GM21723 (cell line): Measurements from ENCODE around the gene HEXD.
"Not testable (repeated sequence)": the region's sequence is repeated elsewhere in the genome, so short reads cannot be mapped to it uniquely, and the experiment has no call there.

Experiments
- ATAC-seq: cut with Tn5 transposase; IDR thresholded peaks from one replicate; pipeline ENCODE4 v1.9.1; 2021; ENCODE audit warnings: mild to moderate bottlenecking, moderate library complexity; ENCODE audit not compliant: unreplicated experiment

HEXD gene

DNA sequence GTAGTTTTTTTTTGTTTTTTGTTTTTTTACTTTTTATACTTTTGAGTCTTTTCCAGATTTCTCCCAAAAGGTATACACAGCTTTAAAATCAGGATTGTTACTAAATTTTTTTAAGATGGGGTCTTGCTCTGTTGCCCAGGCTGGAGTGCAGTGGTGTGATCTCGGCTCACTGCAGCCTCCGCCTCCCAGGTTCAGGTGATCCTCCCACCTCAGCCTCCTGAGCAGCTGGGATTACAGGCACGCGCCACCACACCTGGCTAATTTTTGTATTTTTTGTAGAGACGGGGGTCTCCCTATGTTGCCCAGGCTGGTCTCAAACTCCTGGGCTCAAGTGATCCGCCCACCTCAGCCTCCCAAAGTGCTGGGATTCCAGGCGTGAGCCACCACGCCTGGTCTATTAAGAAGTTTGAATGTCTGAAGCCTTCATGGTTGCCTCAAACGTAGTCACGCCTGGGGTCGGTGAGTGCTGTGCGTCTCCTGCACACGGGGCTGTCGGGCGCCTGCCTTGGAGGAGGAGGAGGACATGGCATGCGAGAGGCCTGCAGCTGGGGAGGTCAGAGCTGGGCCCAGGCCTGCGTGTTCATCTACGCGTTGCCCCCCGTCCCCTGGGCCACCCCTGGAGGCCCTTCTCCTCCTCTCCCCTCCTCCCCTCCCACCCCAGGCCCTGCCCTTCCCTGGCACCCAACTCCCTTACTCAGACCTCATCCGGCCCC is 35.8 kb upstream of the HEXD start:
- not testable (repeated sequence) for ATAC-seq

DNA sequence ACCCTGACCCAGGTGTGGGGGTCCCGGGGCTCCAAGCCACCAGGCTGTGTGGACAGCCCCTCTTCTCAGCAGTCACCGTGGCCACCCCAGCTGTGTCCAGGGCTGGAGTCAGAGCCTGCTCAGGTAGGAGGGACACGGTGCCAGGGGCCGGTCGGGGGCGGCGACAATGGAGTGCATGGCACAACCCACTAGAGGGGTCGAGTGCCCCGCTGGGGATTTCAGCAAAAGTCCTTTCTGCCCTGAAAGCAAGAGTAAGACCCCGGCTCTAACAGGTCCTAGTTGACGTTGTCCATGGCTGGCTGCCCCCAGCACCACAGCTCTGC is 35.3 kb upstream of the HEXD start:
- ATAC-seq, result no peak

DNA sequence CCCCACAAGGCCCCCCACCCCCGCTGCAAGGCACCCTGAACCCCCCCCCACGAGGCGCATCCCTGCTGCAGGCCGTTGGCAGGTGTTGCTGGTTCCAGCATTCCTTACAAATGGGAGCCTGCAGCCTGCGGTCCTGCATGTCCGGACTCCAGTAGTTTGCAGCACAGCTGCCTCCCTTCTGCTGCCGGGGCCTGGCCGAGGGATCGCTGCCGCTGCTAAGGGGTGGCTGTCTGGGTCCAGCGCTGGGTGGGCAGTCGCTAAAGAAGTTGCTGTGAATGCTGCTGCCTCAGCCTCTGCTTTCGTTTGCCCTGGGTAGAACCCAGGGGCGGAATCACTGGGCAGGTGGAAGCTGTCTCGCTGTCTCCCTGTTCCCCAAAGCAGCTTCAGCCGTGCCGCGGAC is 34.7 kb upstream of the HEXD start:
- ATAC-seq, result no peak

DNA sequence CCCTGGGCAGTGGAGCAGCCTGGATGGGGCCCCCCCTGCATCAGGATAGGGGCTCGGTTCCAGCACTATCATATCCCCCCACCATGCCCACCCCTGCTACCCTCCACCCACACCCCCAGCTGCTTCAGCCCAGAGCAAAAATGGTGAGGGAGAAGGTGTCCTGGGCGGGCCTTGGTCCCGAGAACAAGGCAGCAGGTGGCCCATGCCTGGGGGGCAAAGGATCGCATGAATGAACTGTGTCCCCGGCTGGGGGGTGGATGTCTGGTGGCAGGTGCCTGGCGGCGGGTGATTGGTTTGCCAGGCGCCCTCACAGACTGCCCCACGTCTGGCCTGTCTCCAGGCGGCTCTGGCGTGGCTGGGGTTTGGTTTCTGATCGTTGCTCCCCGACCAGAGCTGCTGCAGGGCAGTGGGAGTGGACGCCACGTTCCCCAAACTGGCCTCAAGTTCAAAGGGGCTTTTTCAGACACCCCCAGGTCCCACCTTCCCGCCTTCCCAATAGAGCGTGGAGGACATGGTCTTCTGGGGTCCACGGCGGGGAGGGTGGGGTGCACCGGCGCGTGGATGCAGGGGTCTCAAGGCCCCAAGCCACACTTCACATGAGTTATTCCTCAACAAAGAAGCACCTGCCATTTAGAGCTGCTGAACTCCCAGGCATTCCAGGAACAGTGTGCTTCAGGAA is 34.0 kb upstream of the HEXD start:
- no peak for ATAC-seq

DNA sequence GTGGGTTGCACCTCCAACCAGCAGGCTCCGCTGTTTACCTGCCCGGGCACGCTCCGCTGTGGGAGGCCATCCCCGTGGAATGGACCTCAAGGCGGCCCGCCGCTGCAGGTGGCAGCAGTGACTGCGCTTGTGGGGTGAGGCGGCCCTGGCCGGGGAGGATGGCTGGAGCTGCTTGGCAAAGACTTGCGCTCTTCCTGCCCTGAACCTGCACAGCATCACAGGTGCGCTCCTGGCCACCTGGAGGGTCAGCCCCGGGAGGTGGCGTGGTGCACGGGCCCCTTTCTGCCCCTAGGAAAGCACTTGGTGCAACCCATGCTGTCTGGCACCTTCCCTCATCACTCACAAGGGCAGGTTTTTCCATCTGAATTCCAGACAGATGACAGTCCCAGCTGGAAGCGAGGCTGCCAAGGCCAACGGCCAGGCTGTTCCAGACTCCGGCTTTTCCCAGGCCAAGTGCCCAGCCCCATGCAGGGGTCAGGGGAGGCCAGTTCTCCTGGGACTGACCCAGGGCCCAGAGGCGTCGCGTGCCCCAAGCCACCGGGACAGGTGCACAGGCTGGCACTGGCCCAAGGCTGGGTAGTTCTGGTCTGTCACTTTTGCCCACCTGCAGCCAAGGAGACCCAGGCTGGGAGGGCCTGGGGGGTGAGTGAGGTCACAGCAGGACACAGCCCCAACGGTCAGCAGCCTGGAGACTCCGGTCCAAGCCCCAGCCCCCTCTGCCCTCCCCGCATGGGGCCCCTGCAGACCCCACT is 33.2 kb upstream of the HEXD start:
- no peak for ATAC-seq

DNA sequence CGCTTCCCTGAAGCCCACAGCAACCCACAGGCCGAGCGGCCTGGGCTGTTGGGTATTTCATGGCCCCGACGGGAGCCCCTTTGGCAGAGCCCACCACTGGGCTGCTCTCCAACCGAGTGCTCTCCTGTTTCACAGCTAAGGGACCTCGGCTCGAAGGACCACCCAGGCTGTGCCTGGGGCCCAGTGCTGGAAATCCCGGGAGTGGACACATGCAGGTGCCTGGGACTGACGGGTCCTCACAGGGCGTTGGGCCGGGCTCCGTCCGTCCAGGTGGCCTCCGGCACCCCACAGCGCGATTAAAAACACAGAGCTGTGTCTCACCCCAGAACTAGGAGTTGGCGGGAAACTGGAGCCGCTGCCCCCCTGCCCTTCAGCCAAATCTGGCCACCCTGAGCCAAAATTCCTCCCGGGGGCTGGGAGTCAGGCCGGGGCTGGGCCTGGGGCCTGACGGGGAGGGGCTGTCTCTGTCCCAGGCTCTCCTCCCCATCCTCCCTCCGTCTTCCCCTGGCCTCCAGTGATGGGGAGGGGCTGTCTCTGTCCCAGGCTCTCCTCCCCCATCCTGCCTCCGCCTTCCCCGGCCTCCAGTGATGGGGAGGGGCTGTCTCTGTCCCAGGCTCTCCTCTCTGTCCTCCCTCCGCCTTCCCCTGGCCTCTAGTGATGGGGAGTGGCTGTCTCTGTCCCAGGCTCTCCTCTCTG is 32.4 kb upstream of the HEXD start:
- no peak for ATAC-seq

DNA sequence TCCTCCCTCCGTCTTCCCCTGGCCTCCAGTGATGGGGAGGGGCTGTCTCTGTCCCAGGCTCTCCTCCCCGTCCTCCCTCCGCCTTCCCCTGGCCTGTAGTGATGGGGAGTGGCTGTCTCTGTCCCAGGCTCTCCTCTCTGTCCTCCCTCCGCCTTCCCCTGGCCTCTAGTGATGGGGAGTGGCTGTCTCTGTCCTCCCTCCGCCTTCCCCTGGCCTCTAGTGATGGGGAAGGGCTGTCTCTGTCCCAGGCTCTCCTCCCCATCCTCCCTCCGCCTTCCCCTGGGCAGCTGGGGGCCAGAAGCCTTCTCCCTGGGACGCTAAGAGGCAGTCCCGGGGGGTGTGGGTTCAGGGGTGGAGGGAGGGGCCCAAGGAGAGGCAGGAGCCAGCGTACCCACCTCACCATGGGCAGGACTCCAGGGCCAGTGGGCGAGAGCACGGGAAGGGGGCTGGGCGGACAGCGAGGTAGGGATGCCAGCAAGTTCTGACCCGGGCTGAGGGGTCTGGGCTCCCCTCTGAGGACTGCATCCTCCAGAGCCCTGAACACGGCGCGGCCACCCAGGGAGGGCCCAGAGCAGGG is 31.8 kb upstream of the HEXD start:
- ATAC-seq, result no peak

DNA sequence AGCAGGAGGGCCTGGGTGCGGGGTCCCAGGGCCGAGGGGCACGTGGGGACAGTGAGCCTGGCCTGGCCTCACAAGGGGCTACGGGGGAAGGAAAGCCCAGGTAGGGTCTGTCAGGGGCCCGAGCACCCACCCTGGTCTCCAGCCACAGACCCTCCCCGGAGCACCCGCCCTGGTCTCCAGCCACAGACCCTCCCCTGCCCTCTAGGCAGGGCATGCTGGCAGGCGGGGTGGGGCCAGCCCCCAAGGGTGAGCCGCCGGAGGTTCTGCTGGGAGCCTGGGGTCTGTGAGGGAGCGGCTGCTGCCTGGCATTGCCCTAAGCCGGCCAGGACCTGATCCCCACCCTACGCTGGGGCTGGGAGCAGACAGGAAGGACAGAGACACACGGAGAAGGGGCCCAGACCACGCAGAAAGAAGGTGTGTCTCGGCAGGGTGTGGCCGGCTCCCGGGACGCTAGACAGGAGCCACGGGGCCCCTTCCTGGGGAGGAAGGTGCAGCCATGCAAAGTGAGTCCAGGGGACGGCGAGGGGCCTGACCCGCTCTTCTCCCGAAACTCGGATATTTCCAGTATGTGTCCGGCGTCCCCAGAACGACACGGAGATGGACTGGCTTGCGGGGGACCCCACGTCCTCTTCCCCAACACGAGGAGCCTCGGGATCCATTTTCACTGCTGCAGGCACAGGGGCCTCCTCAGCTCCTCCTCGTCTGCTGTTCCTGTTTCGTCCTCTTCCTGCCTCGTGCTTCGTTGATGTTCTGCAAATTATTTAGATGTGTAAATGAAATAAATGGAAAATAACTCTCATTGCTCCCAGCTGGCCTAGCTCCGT is 31.1 kb upstream of the HEXD start:
- no peak for ATAC-seq

DNA sequence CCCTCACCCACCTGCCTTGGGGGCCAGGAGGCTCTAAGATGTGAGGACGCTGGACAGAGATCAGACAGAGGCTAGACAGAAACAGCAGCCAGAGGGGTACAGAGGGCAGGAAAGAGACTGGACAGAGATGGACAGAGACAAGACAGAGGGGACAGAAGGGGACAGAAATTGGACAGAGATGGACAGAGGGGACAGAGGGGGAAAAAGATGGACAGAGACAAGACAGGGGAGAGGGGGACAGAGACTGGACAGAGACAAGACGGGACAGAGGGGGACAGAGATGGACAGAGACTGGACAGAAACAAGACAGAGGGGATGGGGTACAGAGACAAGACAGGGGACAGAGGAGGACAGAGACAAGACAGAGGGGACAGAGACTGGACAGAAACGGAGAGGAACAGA is 30.4 kb upstream of the HEXD start:
- ATAC-seq, result no peak

DNA sequence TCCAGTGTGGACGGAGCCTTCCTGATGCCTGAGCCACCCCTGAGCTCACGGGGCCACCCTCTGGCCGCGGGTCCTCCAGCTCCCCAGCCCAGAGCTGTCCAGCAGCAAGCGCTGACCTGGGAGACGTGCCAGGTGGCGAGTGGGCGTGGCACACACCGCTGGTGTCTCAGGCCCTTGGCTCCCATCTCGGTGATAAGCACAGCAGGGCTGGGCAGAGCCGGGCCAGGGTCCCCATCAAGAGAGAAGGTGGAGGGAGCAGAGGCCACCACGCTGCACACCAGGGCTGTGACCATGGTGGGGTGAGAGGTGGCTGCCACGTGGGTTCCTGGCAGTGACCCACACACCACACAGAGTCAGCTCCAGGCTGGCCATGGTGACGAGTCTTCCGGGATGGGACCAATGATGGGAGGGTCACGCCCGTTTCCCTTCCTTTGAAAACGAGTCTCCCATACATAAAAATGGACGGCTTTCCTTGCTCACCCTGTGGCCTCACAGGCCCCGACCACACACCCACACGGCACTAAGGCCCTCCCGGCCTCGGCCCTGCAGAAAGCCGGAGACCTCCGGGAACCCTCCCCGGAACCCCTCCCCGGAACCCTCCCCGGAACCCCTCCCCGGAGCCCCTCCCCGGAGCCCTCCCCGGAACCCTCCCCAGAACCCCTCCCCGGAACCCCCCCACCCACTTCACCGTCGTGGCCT is 29.8 kb upstream of the HEXD start:
- no peak for ATAC-seq

DNA sequence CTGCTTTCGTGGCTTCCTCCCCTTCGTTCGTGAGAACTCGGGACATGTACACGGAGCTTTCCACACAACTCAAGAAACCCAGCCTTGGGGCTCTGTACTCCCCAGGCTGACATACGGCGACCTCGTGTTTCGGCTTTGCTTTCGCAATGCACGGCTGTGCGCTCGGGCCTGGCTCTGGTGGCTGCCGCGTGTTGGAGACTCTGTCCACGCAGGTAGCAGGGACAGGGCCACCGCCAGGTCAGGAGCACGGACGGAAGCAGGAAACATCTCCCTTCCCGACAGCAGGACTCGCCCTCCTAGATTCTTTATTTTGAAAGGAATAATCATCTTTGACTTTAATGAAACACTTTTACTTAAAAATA is 29.2 kb upstream of the HEXD start:
- ATAC-seq, result no peak

DNA sequence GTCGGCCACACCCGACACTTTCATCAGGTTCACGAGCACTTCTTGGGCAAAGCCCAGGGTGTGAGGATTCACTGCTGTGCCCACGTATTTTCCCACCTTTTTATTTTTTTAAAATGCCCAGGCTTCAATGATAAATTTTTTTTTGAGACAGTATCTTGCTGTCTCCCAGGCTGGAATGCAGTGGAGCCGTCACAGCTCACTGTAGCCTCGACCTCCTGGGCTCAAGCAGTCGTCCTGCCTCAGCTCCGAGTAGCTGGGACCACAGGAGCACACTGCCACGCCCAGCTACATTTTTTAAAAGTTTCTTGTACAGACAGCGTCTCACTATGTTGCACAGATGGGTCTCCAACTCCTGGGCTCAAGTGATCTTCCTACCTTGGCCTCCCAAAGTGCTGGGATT is 28.8 kb upstream of the HEXD start:
- ATAC-seq, result no peak

DNA sequence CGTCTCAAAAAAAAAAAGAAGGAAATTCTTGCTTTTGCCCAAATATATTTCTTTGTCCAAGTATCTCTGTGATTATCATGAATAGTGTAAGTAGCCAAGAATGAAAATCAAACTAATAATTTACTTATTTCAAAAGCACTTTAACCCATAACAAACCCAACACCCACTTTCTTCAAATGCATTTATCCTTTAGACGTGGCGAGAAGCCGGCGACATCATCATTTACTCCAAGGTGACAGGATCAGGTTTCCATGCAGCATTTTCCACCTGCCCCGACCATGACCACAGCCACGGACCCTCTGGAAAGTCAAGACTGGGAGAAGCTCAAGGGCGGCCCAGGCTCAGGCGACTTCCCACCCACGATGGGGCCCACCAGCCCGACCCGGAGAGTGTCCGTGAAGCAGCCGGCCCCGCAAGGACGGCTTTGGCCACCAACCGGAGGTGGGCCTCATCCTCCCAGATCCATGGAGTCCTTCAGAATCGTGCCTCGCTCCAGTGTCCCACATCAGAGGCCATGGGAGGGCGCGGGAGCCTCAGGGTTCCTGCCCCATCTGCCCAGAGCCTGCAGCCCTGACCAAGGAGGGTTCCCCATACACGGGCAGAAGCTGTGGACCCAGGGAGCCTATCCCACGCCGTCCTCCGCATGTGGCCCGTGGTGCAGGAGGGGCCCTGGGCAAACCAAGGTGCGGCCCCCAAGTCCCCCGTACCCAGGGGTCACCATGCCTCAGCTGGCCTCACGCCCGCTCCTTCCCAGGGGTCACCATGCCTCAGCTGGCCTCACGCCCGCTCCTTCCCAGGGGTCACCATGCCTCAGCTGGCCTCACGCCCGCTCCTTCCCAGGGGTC is 27.9 kb upstream of the HEXD start:
- no peak for ATAC-seq

DNA sequence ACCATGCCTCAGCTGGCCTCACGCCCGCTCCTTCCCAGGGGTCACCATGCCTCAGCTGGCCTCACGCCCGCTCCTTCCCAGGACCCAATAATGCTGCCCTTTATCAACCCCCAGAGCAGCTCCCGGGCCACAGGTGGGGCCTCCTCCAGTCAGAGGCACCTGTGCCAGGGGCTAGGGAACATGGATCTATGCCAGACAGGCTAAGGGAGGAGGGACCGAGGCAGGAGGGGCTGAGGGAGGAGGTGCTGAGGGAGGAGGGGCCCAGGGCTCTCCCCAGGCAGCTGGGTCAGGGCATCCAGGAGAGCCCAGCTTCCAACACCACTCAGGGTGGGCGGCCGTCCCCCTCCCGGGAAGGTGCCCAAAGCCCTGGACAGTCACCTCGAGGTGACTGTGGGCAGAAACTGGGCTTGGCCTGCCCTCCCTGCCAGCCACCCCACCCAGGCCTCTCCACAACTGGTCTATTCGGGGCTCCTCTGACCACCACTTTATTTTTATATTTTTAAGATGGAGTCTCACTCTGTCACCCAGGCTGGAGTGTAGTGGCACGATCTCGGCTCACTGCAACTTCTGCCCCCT is 27.2 kb upstream of the HEXD start:
- ATAC-seq, result no peak

DNA sequence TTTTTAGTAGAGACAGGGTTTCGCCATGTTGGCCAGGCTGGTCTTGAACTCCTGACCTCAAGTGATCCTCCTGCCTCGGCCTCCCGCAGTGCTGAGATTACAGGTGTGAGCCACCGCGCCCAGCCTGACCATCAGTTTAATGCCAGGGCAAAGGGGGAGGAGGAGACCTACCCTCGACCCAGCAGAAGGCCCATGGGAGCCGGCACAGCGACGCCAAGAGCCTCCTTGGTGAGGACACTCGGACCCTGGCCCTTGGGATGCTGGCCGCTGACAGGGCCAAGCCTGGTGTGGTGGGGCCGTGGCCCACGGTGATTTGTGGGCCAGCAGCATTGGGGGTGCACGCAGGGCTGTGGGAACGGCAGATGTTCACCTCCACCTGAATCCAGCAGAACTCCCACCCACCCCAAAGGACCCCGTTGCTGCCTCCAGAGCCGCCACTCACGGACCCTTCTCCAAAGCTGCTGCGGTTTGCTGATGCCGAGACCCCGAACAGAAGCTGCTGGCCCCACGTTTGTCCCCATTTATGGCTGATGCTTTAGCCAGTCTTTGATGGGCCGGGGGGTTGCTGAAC is 26.6 kb upstream of the HEXD start:
- ATAC-seq, result no peak

DNA sequence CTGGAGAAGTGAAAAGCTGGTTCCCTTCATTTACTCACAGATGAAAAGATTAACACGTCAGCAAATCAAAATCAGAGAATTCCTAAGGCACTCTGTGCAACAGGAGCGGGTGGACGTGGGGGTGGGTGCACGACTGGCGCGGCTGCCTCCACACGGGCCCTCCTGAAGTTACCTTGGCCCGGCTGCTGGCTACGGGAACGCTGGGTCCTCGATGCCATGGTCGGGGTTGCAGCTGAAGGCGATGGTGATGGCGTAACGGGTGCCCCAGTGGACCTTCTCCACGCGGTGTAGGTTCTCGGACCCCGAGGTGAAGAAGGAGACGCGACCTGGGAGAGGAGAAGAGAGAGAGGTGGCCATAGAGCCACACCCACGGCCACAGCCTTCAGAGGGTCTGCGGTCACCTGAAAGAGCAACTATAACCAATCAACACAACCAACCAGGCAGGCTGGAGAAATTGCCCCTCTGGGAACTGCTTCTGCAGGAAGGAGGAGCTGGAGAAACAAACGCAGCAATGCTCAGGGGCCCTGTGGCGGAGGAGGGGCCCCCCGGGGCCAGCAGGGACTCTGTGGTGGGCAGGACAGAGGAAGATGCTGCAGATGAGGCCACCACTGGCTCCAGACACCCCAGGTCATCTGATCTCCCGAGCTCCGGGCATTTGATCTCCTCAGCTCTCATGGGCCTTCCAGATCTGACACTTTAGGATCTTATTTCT is 25.8 kb upstream of the HEXD start:
- ATAC-seq, result no peak

DNA sequence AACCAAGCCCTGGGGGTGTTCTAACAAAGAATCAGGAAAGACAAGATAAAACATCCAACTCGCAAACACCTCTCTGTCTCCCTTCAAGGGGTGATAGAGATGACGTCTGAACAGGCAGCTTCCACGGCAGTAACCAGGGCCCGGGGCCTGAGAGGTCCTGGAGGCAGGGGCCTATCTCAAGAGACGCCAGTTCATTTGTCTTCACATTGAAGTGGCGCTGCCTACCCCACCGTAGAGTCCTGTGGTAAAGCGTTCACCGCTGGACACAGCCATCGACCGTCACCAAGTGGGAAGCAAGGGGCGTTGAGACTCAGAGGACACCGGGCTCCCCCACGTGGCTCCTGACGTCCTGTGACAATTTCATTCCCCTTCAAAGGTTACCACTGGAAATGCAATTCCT is 25.2 kb upstream of the HEXD start:
- no peak for ATAC-seq

DNA sequence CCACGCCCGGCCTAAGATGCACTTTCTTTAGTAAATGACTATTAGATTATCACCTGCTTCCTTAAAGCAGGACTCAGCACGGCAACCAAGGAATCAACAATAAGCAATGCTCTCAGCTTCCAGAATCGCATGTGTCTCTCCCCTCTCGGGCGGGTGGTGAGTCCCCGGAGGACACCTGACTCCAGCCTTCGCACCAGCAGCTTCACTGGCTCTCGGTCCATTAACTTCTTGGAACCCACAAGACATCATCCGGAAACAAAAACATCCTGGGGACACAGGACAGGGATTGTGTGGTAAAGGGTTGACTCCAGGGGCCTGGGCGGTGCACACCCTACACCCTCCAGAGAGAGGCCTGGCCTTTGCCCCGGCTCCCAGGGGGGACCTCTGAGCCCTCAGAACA is 23.9 kb upstream of the HEXD start:
- no peak for ATAC-seq
